HepG2 (cell line): ENCODE measurements around the gene TRMT2A. TPM values are rescaled to one million over a fixed set of nuclear protein-coding genes. Genes with fewer than 3 reads are reported as not detected.

Source experiments
- DNMT1 ChIP-seq: sonication (generic); formaldehyde crosslinking; IDR thresholded peaks from 2 replicates; pipeline ENCODE4 v1.5.1; 2020; ENCODE audit warnings: mild to moderate bottlenecking, missing genetic modification reagents
- KDM2A ChIP-seq: sonication (generic); formaldehyde crosslinking; IDR thresholded peaks from 2 replicates; pipeline ENCODE4 v1.4.0; 2020; ENCODE audit warnings: low read depth, missing genetic modification reagents, borderline replicate concordance
- KLF12 ChIP-seq: sonication (generic); formaldehyde crosslinking; IDR thresholded peaks from 2 replicates; pipeline ENCODE4 v1.4.0; 2020; ENCODE audit warnings: missing genetic modification reagents, borderline replicate concordance
- NFATC3 ChIP-seq: sonication (generic); formaldehyde crosslinking; IDR thresholded peaks from 2 replicates; pipeline ENCODE4 v1.5.1; 2020; ENCODE audit warnings: mild to moderate bottlenecking, missing genetic modification reagents
- REXO4 ChIP-seq: sonication (generic); formaldehyde crosslinking; IDR thresholded peaks from 2 replicates; pipeline ENCODE4 v1.8.0; 2022; ENCODE audit warnings: missing genetic modification reagents, mild to moderate bottlenecking, borderline replicate concordance
- SAP130 ChIP-seq: IDR thresholded peaks from 2 replicates; pipeline ENCODE4 v1.6.1; 2016; ENCODE audit warnings: low read depth
- ZFP36L1 ChIP-seq: sonication (generic); formaldehyde crosslinking; IDR thresholded peaks from 2 replicates; pipeline ENCODE4 v1.8.0; 2022; ENCODE audit warnings: mild to moderate bottlenecking, missing genetic modification reagents, moderate library complexity
- ZMYM2 ChIP-seq: sonication (generic); formaldehyde crosslinking; IDR thresholded peaks from 2 replicates; pipeline ENCODE4 v1.8.0; 2022; ENCODE audit warnings: mild to moderate bottlenecking, missing genetic modification reagents
- ZNF121 ChIP-seq: sonication (generic); formaldehyde crosslinking; IDR thresholded peaks from 2 replicates; pipeline ENCODE4 v1.5.0; 2020; ENCODE audit warnings: mild to moderate bottlenecking, missing genetic modification reagents
- ZNF563 ChIP-seq: sonication (generic); formaldehyde crosslinking; IDR thresholded peaks from 2 replicates; pipeline ENCODE4 v1.8.0; 2022; ENCODE audit warnings: mild to moderate bottlenecking, moderate library complexity, missing genetic modification reagents
- polyA plus RNA-seq, 8 experiments: library from polyadenylated mRNA; depleted of rRNA in 3 of 8; stranded (reverse) in 7 of 8; unstranded in 1 of 8; fragments of >200 nt; fragmentation: Illumina TruSeq in 4 of 8; extraction: Trizol in 4 of 8; gene quantifications; 2 replicates each; pipeline versions ENCODE4 v1.2.1 to v1.2.3, GENCODE V29; 2011 to 2016; ENCODE audit warnings: low read depth in 4 of 8, missing spikeins in 1 of 8, mixed read lengths in 1 of 8; ENCODE audit not compliant: insufficient read depth in 1 of 8
- total RNA-seq, 5 experiments: library from RNA; depleted of rRNA; stranded (reverse); fragments of >200 nt; fragmentation: Illumina TruSeq; extraction: Trizol; gene quantifications; 2 replicates each; pipeline ENCODE4 v1.2.3, GENCODE V29; 2016; ENCODE audit warnings: low read depth in 1 of 5
- TF ChIP-seq, protein P1 (sequence below): sonication (generic); IDR thresholded peaks from 2 replicates; pipeline ENCODE4 v1.6.1; 2016; ENCODE audit warnings: low read depth, borderline replicate concordance
- TF ChIP-seq, protein P2 (sequence below), 2 experiments: sonication (generic) in 1 of 2; formaldehyde crosslinking in 1 of 2; IDR thresholded peaks; 2 replicates each; pipeline versions ENCODE4 v1.4.0 to v1.6.1; 2018 to 2020; ENCODE audit warnings: missing genetic modification reagents in 2 of 2, borderline replicate concordance in 1 of 2, low read depth in 1 of 2, mild to moderate bottlenecking in 1 of 2, missing biosample characterization in 1 of 2
- TF ChIP-seq, protein P3 (sequence below): IDR thresholded peaks from 2 replicates; pipeline ENCODE4 v1.6.1; 2018; ENCODE audit warnings: missing genetic modification reagents, mild to moderate bottlenecking, missing compliant biosample characterization
- TF ChIP-seq, protein P4 (sequence below): sonication (generic); formaldehyde crosslinking; IDR thresholded peaks from 2 replicates; pipeline ENCODE4 v1.8.0; 2022; ENCODE audit warnings: mild to moderate bottlenecking, missing genetic modification reagents
- TF ChIP-seq, protein P5 (sequence below): sonication (generic); formaldehyde crosslinking; IDR thresholded peaks from 2 replicates; pipeline ENCODE4 v1.4.0; 2020; ENCODE audit warnings: missing genetic modification reagents

Gene TRMT2A
- total and polyA plus RNA-seq, 2 of the 13 experiments (the other 11 are each of a cell fraction or from before 2014, with no cell fraction given) = 24.0 to 30.3 TPM

DNA sequence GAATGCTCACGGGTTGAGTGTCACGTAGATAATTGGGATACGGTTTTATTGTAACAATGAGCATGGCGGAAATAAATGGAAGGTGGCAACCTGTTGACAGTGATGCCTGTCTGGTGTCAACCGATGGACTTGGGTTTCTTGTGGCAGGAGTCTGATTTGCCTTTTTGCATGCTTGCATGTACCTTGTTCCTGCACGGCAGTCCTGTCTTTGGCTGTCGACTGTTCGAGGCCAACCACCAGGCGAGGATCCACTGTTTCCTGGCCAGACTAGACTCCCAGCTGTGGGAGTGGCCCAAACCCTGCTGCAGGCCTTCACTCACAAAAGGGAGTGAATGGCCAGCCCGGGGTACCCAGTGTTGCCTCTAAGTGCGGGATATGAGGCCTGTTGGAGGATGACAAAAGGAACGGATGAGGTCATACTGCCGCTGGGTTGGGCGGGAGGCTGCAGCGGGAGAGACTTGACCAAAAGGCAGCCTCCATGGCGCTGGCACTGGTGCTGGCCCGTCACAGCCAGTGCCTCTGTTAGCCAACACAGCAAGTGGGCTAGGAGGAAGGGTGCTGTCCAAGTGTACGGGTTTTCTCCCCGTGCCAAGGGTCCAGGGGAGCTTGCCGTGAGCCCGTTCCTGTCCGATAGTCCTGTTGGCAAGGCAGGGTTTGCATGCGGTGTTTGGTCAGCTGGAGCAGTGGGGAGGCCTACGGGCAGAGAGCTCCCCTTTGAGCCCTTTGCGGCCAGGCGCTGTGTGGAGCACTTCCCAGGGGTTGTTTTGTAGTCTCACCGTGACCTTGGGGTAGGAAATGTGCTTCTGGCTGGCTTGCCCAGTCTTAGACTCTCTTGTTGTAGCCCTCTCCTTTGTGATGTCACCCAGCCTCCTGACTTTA lies 36.0 kb downstream of the TRMT2A start (continued):
- TF ChIP-seq, protein P1, sequence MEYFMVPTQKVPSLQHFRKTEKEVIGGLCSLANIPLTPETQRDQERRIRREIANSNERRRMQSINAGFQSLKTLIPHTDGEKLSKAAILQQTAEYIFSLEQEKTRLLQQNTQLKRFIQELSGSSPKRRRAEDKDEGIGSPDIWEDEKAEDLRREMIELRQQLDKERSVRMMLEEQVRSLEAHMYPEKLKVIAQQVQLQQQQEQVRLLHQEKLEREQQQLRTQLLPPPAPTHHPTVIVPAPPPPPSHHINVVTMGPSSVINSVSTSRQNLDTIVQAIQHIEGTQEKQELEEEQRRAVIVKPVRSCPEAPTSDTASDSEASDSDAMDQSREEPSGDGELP = peak; percentile 81; the same call in 1 of the 2 replicates
- TF ChIP-seq, protein P2, sequence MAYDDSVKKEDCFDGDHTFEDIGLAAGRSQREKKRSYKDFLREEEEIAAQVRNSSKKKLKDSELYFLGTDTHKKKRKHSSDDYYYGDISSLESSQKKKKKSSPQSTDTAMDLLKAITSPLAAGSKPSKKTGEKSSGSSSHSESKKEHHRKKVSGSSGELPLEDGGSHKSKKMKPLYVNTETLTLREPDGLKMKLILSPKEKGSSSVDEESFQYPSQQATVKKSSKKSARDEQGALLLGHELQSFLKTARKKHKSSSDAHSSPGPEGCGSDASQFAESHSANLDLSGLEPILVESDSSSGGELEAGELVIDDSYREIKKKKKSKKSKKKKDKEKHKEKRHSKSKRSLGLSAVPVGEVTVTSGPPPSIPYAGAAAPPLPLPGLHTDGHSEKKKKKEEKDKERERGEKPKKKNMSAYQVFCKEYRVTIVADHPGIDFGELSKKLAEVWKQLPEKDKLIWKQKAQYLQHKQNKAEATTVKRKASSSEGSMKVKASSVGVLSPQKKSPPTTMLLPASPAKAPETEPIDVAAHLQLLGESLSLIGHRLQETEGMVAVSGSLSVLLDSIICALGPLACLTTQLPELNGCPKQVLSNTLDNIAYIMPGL (CRISPR knock-in tag; IDR thresholded peaks at IDR 0.05; ENCODE audit: borderline replicate concordance in 1 of 2, low read depth in 1 of 2) = no peak; a peak in 1 of 4 replicates
- TF ChIP-seq SAP130 (CRISPR knock-in tag) (peak; percentile 17; the same call in 1 of the 2 replicates), NFATC3 (CRISPR knock-in tag) (no peak), REXO4 (no peak), ZNF121 (peak; percentile 95), ZNF563 (CRISPR knock-in tag) (no peak; the same call in 1 of the 2 replicates), ZFP36L1 (CRISPR knock-in tag) (no peak), KLF12 (CRISPR knock-in tag) (0 out of 2 replicates have a peak, but pooled peaks have one; percentile 11), DNMT1 (CRISPR knock-in tag) (no peak), ZMYM2 (no peak), KDM2A (CRISPR knock-in tag) (peak; percentile 30; the same call in 1 of the 2 replicates)
- TF ChIP-seq, protein P3, sequence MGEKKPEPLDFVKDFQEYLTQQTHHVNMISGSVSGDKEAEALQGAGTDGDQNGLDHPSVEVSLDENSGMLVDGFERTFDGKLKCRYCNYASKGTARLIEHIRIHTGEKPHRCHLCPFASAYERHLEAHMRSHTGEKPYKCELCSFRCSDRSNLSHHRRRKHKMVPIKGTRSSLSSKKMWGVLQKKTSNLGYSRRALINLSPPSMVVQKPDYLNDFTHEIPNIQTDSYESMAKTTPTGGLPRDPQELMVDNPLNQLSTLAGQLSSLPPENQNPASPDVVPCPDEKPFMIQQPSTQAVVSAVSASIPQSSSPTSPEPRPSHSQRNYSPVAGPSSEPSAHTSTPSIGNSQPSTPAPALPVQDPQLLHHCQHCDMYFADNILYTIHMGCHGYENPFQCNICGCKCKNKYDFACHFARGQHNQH (CRISPR knock-in tag) = 0 out of 2 replicates have a peak, but pooled peaks have one; percentile 12
- TF ChIP-seq, protein P4, sequence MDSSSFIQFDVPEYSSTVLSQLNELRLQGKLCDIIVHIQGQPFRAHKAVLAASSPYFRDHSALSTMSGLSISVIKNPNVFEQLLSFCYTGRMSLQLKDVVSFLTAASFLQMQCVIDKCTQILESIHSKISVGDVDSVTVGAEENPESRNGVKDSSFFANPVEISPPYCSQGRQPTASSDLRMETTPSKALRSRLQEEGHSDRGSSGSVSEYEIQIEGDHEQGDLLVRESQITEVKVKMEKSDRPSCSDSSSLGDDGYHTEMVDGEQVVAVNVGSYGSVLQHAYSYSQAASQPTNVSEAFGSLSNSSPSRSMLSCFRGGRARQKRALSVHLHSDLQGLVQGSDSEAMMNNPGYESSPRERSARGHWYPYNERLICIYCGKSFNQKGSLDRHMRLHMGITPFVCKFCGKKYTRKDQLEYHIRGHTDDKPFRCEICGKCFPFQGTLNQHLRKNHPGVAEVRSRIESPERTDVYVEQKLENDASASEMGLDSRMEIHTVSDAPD = no peak
- TF ChIP-seq, protein P5, sequence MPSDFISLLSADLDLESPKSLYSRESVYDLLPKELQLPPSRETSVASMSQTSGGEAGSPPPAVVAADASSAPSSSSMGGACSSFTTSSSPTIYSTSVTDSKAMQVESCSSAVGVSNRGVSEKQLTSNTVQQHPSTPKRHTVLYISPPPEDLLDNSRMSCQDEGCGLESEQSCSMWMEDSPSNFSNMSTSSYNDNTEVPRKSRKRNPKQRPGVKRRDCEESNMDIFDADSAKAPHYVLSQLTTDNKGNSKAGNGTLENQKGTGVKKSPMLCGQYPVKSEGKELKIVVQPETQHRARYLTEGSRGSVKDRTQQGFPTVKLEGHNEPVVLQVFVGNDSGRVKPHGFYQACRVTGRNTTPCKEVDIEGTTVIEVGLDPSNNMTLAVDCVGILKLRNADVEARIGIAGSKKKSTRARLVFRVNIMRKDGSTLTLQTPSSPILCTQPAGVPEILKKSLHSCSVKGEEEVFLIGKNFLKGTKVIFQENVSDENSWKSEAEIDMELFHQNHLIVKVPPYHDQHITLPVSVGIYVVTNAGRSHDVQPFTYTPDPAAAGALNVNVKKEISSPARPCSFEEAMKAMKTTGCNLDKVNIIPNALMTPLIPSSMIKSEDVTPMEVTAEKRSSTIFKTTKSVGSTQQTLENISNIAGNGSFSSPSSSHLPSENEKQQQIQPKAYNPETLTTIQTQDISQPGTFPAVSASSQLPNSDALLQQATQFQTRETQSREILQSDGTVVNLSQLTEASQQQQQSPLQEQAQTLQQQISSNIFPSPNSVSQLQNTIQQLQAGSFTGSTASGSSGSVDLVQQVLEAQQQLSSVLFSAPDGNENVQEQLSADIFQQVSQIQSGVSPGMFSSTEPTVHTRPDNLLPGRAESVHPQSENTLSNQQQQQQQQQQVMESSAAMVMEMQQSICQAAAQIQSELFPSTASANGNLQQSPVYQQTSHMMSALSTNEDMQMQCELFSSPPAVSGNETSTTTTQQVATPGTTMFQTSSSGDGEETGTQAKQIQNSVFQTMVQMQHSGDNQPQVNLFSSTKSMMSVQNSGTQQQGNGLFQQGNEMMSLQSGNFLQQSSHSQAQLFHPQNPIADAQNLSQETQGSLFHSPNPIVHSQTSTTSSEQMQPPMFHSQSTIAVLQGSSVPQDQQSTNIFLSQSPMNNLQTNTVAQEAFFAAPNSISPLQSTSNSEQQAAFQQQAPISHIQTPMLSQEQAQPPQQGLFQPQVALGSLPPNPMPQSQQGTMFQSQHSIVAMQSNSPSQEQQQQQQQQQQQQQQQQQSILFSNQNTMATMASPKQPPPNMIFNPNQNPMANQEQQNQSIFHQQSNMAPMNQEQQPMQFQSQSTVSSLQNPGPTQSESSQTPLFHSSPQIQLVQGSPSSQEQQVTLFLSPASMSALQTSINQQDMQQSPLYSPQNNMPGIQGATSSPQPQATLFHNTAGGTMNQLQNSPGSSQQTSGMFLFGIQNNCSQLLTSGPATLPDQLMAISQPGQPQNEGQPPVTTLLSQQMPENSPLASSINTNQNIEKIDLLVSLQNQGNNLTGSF = no peak
